Measurements from ENCODE around the gene OR2H1.

GRCh38 chr6:29490552-29490951 is 33.6 kb downstream of the OR2H1 start:
- no peak for TF ChIP-seq EZH2 (IDR thresholded peaks at IDR 0.05; ENCODE audit: borderline replicate concordance, insufficient read depth, low read length, poor library complexity, severe bottlenecking)
- TF ChIP-seq CTCF (IDR thresholded peaks at IDR 0.05; ENCODE audit: poor library complexity, severe bottlenecking) = no peak
- TF ChIP-seq POLR2AphosphoS5 (IDR thresholded peaks at IDR 0.05) = no peak
- no peak for TF ChIP-seq EP300 (conservative IDR thresholded peaks at IDR 0.05; ENCODE audit: poor library complexity, severe bottlenecking)
- TF ChIP-seq REST (IDR thresholded peaks at IDR 0.05; ENCODE audit: borderline replicate concordance) = no peak
- TF ChIP-seq RAD21 (conservative IDR thresholded peaks at IDR 0.05) = no peak
